ENCODE results near the gene DSCAML1. TPM values are rescaled to one million over a fixed set of nuclear protein-coding genes. Genes with fewer than 3 reads are reported as not detected.

Gene DSCAML1
- total and polyA plus RNA-seq, 10 of the 15 experiments (the other 5 are each of a cell fraction or from before 2014, with no cell fraction given): 0.03 to 0.18 (median 0.06) TPM; not detected in 1

- DNase-seq (ENCODE audit: low read depth, low spot score) (no peak), FAIRE-seq (no peak), ATAC-seq (peak; percentile 47)
- WGBS (ENCODE audit: insufficient coverage, insufficient replicate concordance, low lambda C conversion rate, missing lambda C conversion rate): 23% methylated on average over 9 of the region's 9 CpGs
- SMC1A ChIA-PET (ENCODE audit: uncharacterized antibody, unreplicated experiment): interaction anchor here (0.6 to 11.7 kb wide), 31 partner anchors 9 to 587 kb away, joined by 3 to 318 read pairs (median 5); partner anchors contain the start of gene PCSK7
- Histone ChIP-seq H3K79me2 (ENCODE audit: control insufficient read depth, insufficient read depth, low read length) (peaks cover 2% of the 10 kb centered on the region; the same call in 1 of the 2 replicates), H3K4me2 (ENCODE audit: control insufficient read depth, insufficient read depth) (no peak overlapping the region), H3K9ac (ENCODE audit: control insufficient read depth, insufficient read depth, low read length) (peak overlapping the region; percentile 66; the same call in 1 of the 2 replicates), H3K4me3 (no peak overlapping the region), H3K27ac (ENCODE audit: control insufficient read depth, insufficient read depth) (peak overlapping the region; percentile 87), H4K20me1 (ENCODE audit: control insufficient read depth, insufficient read depth) (no peaks in the 10 kb centered on the region), H3K9me3 (replicated peaks; ENCODE audit: control insufficient read depth, insufficient read depth, low read length) (no peaks in the 10 kb centered on the region), H3K4me1 (ENCODE audit: control insufficient read depth, insufficient read depth, low read length) (peaks cover 55% of the 10 kb centered on the region), H2AFZ (ENCODE audit: control insufficient read depth, low read depth, low read length) (peak overlapping the region; percentile 68), H3K27me3 (replicated peaks in 1 of 2; ENCODE audit: control insufficient read depth in 2 of 2, insufficient read depth in 2 of 2, low read length in 1 of 2) (no peaks in the 10 kb centered on the region), H3K36me3 (ENCODE audit: control insufficient read depth in 2 of 2, insufficient read depth in 2 of 2, low read length in 1 of 2) (no peaks in the 10 kb centered on the region)
- CTCF ChIA-PET: interaction anchor here (0.5 to 16.0 kb wide), 49 partner anchors 9 to 394 kb away, joined by 3 to 503 read pairs (median 4); partner anchors contain the start of genes IL10RA and TMPRSS13
- in situ Hi-C loops (cut with MboI) (no loop called here), intact Hi-C loops (cut with micrococcal nuclease; ENCODE audit: unreplicated experiment) (loop anchor here (1.0 to 10.0 kb wide), 5 partner anchors 127 to 1893 kb away; partner anchors contain the start of genes KMT2A, PCSK7 and RNF214)
- POLR2A ChIA-PET: interaction anchor here (1.1 to 4.8 kb wide), 7 partner anchors 10 to 391 kb away, joined by 4 to 47 read pairs (median 6); partner anchors contain the start of gene IL10RA
- RAD21 ChIA-PET (ENCODE audit: unreplicated experiment): interaction anchor here (0.7 to 22.6 kb wide), 31 partner anchors 8 to 392 kb away, joined by 3 to 393 read pairs (median 4); no protein-coding TSS in a partner anchor
- BruUV-seq (replicated peaks): no TSS peak
- peak; percentile 88 for TF ChIP-seq NR2F1 (conservative IDR thresholded peaks at IDR 0.05)
- TF ChIP-seq E2F8 (IDR thresholded peaks at IDR 0.05; ENCODE audit: low read depth, partially characterized antibody): no peak
- no peak for TF ChIP-seq PRDM15 (CRISPR knock-in tag; IDR thresholded peaks at IDR 0.05)
- TF ChIP-seq, protein P1, sequence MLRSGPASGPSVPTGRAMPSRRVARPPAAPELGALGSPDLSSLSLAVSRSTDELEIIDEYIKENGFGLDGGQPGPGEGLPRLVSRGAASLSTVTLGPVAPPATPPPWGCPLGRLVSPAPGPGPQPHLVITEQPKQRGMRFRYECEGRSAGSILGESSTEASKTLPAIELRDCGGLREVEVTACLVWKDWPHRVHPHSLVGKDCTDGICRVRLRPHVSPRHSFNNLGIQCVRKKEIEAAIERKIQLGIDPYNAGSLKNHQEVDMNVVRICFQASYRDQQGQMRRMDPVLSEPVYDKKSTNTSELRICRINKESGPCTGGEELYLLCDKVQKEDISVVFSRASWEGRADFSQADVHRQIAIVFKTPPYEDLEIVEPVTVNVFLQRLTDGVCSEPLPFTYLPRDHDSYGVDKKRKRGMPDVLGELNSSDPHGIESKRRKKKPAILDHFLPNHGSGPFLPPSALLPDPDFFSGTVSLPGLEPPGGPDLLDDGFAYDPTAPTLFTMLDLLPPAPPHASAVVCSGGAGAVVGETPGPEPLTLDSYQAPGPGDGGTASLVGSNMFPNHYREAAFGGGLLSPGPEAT (IDR thresholded peaks at IDR 0.05; ENCODE audit: low read depth): peak; percentile 83; the same call in 1 of the 2 replicates
- TF ChIP-seq BCL11A (IDR thresholded peaks at IDR 0.05; ENCODE audit: low read depth, low read length): peak; percentile 70
- 0 out of 2 replicates have a peak, but pooled peaks have one; percentile 18 for TF ChIP-seq JUND (IDR thresholded peaks at IDR 0.05; ENCODE audit: low read depth, low read length)
- TF ChIP-seq PAX5 (IDR thresholded peaks at IDR 0.05; ENCODE audit: borderline replicate concordance, low read depth, low read length): 0 out of 2 replicates have a peak, but pooled peaks have one; percentile 4
- peak; percentile 85; the same call in 1 of the 2 replicates for TF ChIP-seq NFIC (IDR thresholded peaks at IDR 0.05; ENCODE audit: low read depth, low read length)
- no peak for TF ChIP-seq CHD2 (IDR thresholded peaks at IDR 0.05; ENCODE audit: borderline replicate concordance, low read depth, low read length)
- TF ChIP-seq GATAD2B (conservative IDR thresholded peaks at IDR 0.05; ENCODE audit: low read depth): 0 out of 2 replicates have a peak, but pooled peaks have one; percentile 50
- TF ChIP-seq MTA2 (IDR thresholded peaks at IDR 0.05; ENCODE audit: low read depth): peak; percentile 45
- TF ChIP-seq YBX1 (IDR thresholded peaks at IDR 0.05): peak; percentile 72; the same call in 1 of the 2 replicates
- no peak for TF ChIP-seq HDGF (IDR thresholded peaks at IDR 0.05)
Observed at GRCh38 chr11:117818041-117818873, 21.2 kb upstream of the DSCAML1 start.

Data from GM12878 (cell line).